CD14-positive monocyte (primary cell): Measurements from ENCODE around the gene PCED1B. TPM values are rescaled to one million over a fixed set of nuclear protein-coding genes. Genes with fewer than 3 reads are reported as not detected.

Experiments used
- DNase-seq, 3 donors: peaks; one replicate each; pipeline ENCODE4 v3.0.0-alpha.2; 2011 to 2022
- H2AFZ ChIP-seq: 2 replicates; pipeline ENCODE4 v1.6.0; 2012; ENCODE audit warnings: mild to moderate bottlenecking, low read depth, low read length, inconsistent platforms; ENCODE audit not compliant: insufficient read depth, poor library complexity, severe bottlenecking
- H3K27ac ChIP-seq, 2 donors: 1 replicate in 1 of 2; 2 replicates in 1 of 2; pipeline ENCODE4 v1.5.1; 2012 to 2013; ENCODE audit warnings: low read length in 2 of 2, control low read depth in 1 of 2, inconsistent platforms in 1 of 2, low read depth in 1 of 2, mild to moderate bottlenecking in 1 of 2
- H3K27me3 ChIP-seq, 2 donors: one replicate each; pipeline versions ENCODE4 v1.6.0 to v1.6.1; 2011 to 2013; ENCODE audit warnings: low read length in 2 of 2; ENCODE audit not compliant: control insufficient read depth in 2 of 2, insufficient read depth in 2 of 2
- H3K36me3 ChIP-seq, 2 donors: replicated peaks in 1 of 2; 1 replicate in 1 of 2; 2 replicates in 1 of 2; pipeline versions ENCODE4 v1.5.1 to v1.6.1; 2012 to 2013; ENCODE audit warnings: low read length in 2 of 2, control low read depth in 1 of 2, inconsistent platforms in 1 of 2, mild to moderate bottlenecking in 1 of 2; ENCODE audit not compliant: insufficient read depth in 2 of 2, control insufficient read depth in 1 of 2
- H3K4me1 ChIP-seq, 2 donors: 1 replicate in 1 of 2; 2 replicates in 1 of 2; pipeline versions ENCODE4 v1.5.1 to v1.6.1; 2012 to 2013; ENCODE audit warnings: low read length in 2 of 2, control low read depth in 1 of 2, inconsistent platforms in 1 of 2, mild to moderate bottlenecking in 1 of 2, moderate library complexity in 1 of 2; ENCODE audit not compliant: insufficient read depth in 2 of 2, control insufficient read depth in 1 of 2
- H3K4me2 ChIP-seq: replicated peaks from 2 replicates; pipeline ENCODE3; 2012; ENCODE audit warnings: low read length, moderate library complexity, mild to moderate bottlenecking; ENCODE audit not compliant: poor library complexity, severe bottlenecking; ENCODE audit errors: extremely low read depth
- H3K4me3 ChIP-seq, 3 experiments: fragments of 200-600 bp in 1 of 3; sonication (generic) in 1 of 3; replicated peaks in 1 of 3; 1 replicate in 2 of 3; 2 replicates in 1 of 3; pipeline ENCODE4 v1.5.1; 2011 to 2013; ENCODE audit warnings: low read length in 3 of 3, mild to moderate bottlenecking in 3 of 3, control low read depth in 2 of 3, low read depth in 2 of 3, inconsistent platforms in 1 of 3, moderate library complexity in 1 of 3
- H3K79me2 ChIP-seq: 2 replicates; pipeline ENCODE4 v1.6.0; 2012; ENCODE audit warnings: mild to moderate bottlenecking, control low read depth, inconsistent platforms, low read length, moderate library complexity; ENCODE audit not compliant: insufficient read depth
- H3K9ac ChIP-seq: 2 replicates; pipeline ENCODE4 v1.6.0; 2017; ENCODE audit warnings: low read length, mild to moderate bottlenecking; ENCODE audit not compliant: insufficient read depth, poor library complexity, severe bottlenecking
- H3K9me3 ChIP-seq, 2 donors: replicated peaks in 1 of 2; 1 replicate in 1 of 2; 2 replicates in 1 of 2; pipeline versions ENCODE4 v1.5.1 to v1.6.1; 2012 to 2013; ENCODE audit warnings: low read length in 2 of 2, control low read depth in 1 of 2; ENCODE audit not compliant: control insufficient read depth in 1 of 2, insufficient read depth in 1 of 2
- H4K20me1 ChIP-seq: 2 replicates; pipeline ENCODE4 v1.6.0; 2012; ENCODE audit warnings: mild to moderate bottlenecking, low read length, control low read depth, moderate library complexity; ENCODE audit not compliant: insufficient read depth
- H3K27ac Mint-ChIP-seq, 7 donors: one replicate each; pipeline ENCODE4 v1.8.0; 2020; ENCODE audit warnings: mild to moderate bottlenecking in 7 of 7, mixed read lengths in 7 of 7, moderate library complexity in 6 of 7, inconsistent platforms in 2 of 7
- H3K27me3 Mint-ChIP-seq, 3 donors: one replicate each; pipeline ENCODE4 v1.8.0; 2021 to 2022; ENCODE audit warnings: low read depth in 3 of 3, mild to moderate bottlenecking in 3 of 3, mixed read lengths in 3 of 3, moderate library complexity in 3 of 3, inconsistent platforms in 1 of 3
- H3K36me3 Mint-ChIP-seq, 2 donors: one replicate each; pipeline ENCODE4 v1.8.0; 2020; ENCODE audit warnings: mixed read lengths in 2 of 2, inconsistent platforms in 1 of 2, mild to moderate bottlenecking in 1 of 2
- H3K4me1 Mint-ChIP-seq: one replicate; pipeline ENCODE4 v1.8.0; 2020; ENCODE audit warnings: mild to moderate bottlenecking, mixed read lengths
- H3K4me3 Mint-ChIP-seq, 2 donors: one replicate each; pipeline ENCODE4 v1.8.0; 2020; ENCODE audit warnings: mild to moderate bottlenecking in 2 of 2, mixed read lengths in 2 of 2, moderate library complexity in 1 of 2
- H3K9me3 Mint-ChIP-seq, 7 donors: one replicate each; pipeline ENCODE4 v1.8.0; 2020 to 2022; ENCODE audit warnings: mixed read lengths in 7 of 7, mild to moderate bottlenecking in 6 of 7, moderate library complexity in 6 of 7, inconsistent platforms in 2 of 7
- WGBS: methylation state at CpG from one replicate; pipeline ENCODE4 v1.1.5; 2013; ENCODE audit warnings: missing lambda C conversion rate; ENCODE audit not compliant: insufficient coverage; 5-methylcytosine and 5-hydroxymethylcytosine counted together
- intact Hi-C, 2 donors: fragments of 100-400 bp; cut with micrococcal nuclease; formaldehyde crosslinking; loops; one replicate each; pipeline versions ENCODE4 v1.15.0 to v1.15.1; 2023
- polyA plus RNA-seq, 3 donors: library from polyadenylated mRNA; depleted of rRNA in 1 of 3; unstranded in 2 of 3; stranded (reverse) in 1 of 3; fragments of 300-500 nt in 2 of 3; fragments of >200 nt in 1 of 3; fragmentation: Illumina TruSeq in 2 of 3; gene quantifications; 1 replicate in 2 of 3; 2 replicates in 1 of 3; pipeline ENCODE4 v1.2.3, GENCODE V29; 2012 to 2021
- TF ChIP-seq, protein P1 (sequence below): fragments of 200-600 bp; IDR thresholded peaks from one replicate; pipeline ENCODE4 v1.8.0; 2022; ENCODE audit warnings: antibody characterized with exemption, mild to moderate bottlenecking

PCED1B gene
- polyA plus RNA-seq, 3 donors: 0.10 to 0.65 TPM; not detected in 1

DNA sequence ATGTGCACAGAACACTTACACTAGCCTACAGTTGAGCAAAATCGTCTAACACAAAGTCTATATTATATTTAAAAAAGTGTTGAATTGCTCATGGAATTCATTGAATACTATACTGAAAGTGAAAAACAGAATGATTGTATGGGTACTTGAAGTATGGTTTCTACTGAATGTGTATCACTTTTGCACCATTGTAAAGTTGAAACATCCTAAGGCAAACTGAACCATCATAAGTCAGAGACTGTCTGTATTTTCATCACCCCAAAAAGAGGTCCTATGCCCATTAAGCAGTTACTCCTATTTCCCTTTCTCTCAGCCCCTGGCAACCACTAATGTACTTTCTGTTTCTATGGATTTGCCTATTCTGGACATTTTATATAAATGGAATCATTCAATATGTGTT is 4.8 kb downstream of the PCED1B start:
- Histone ChIP-seq H4K20me1 (no peaks in the 10 kb centered on the region), H3K9me3 (no peaks in the 10 kb centered on the region), H3K79me2 (no peaks in the 10 kb centered on the region), H3K27ac (no peak overlapping the region), H3K36me3 (no peaks in the 10 kb centered on the region), H3K4me1 (peaks cover 37 to 60% of the 10 kb centered on the region in 2 donors), H2AFZ (no peak overlapping the region), H3K9ac (no peak overlapping the region), H3K4me3 (no peak overlapping the region), H3K27me3 (peaks cover 0 to 3% of the 10 kb centered on the region in 2 donors), H3K4me2 (no peak overlapping the region)
- no CpG with 5 or more reads among the region's 1 CpG for WGBS
- Mint-ChIP-seq H3K27me3 (peaks cover 1 to 5% (median 3%) of the 10 kb centered on the region in 3 donors), H3K4me3 (no peak overlapping the region), H3K4me1 (peaks cover 60% of the 10 kb centered on the region), H3K9me3 (no peaks in the 10 kb centered on the region), H3K36me3 (no peaks in the 10 kb centered on the region), H3K27ac (peak overlapping the region in 2 of 7 donors; percentile 30 to 50)
- no peak for DNase-seq
- TF ChIP-seq, protein P1, sequence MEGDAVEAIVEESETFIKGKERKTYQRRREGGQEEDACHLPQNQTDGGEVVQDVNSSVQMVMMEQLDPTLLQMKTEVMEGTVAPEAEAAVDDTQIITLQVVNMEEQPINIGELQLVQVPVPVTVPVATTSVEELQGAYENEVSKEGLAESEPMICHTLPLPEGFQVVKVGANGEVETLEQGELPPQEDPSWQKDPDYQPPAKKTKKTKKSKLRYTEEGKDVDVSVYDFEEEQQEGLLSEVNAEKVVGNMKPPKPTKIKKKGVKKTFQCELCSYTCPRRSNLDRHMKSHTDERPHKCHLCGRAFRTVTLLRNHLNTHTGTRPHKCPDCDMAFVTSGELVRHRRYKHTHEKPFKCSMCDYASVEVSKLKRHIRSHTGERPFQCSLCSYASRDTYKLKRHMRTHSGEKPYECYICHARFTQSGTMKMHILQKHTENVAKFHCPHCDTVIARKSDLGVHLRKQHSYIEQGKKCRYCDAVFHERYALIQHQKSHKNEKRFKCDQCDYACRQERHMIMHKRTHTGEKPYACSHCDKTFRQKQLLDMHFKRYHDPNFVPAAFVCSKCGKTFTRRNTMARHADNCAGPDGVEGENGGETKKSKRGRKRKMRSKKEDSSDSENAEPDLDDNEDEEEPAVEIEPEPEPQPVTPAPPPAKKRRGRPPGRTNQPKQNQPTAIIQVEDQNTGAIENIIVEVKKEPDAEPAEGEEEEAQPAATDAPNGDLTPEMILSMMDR: no peak
- intact Hi-C loops: loop anchor here (5.0 to 10.0 kb wide), 3 partner anchors 133 to 311 kb away; no protein-coding TSS in a partner anchor

GRCh38 chr12:47085815-47086252 is 6.4 kb downstream of the PCED1B start:
- no peaks in the 10 kb centered on the region for H4K20me1 ChIP-seq
- H3K4me1 ChIP-seq: peaks cover 27 to 48% of the 10 kb centered on the region in 2 donors
- H3K36me3 ChIP-seq: no peaks in the 10 kb centered on the region
- WGBS: 0% methylated on average over 3 of the region's 6 CpGs
- Mint-ChIP-seq H3K27me3 (peaks cover 0 to 2% (median 0%) of the 10 kb centered on the region in 3 donors), H3K27ac (peak overlapping the region in 3 of 7 donors; percentile 65 to 79 (median 73)), H3K9me3 (peaks cover 0 to under 1% (median 0%) of the 10 kb centered on the region in 7 donors), H3K4me3 (peak overlapping the region in 1 of 2 donors; percentile 7), H3K4me1 (peaks cover 51% of the 10 kb centered on the region), H3K36me3 (no peaks in the 10 kb centered on the region)
- peak overlapping the region in 2 of 3 experiments; percentile 20 to 45 for H3K4me3 ChIP-seq
- H3K27me3 ChIP-seq: no peaks in the 10 kb centered on the region
- H3K4me2 ChIP-seq: peak overlapping the region; percentile 58
- no peaks in the 10 kb centered on the region for H3K9me3 ChIP-seq
- H3K79me2 ChIP-seq: no peaks in the 10 kb centered on the region
- no peak overlapping the region for H2AFZ ChIP-seq
- peak overlapping the region in 1 of 2 donors; percentile 61 for H3K27ac ChIP-seq
- H3K9ac ChIP-seq: no peak overlapping the region
- intact Hi-C loops: loop anchor here (10.0 kb wide), 2 partner anchors 229 to 309 kb away; no protein-coding TSS in a partner anchor
- DNase-seq: peak; percentile 51 to 77 (median 76)
- TF ChIP-seq, protein P1: no peak
